GM18520 (cell line): ENCODE results near the gene MPZL1.
"Not testable (repeated sequence)": the region's sequence is repeated elsewhere in the genome, so short reads cannot be mapped to it uniquely, and the experiment has no call there.

ENCODE experiments used
- ATAC-seq: cut with Tn5 transposase; IDR thresholded peaks from one replicate; pipeline ENCODE4 v1.9.1; 2021; ENCODE audit not compliant: unreplicated experiment

MPZL1 gene

GRCh38 chr1:167718914-167719691 lies 2.7 kb upstream of the MPZL1 start:
- no peak for ATAC-seq

GRCh38 chr1:167719715-167720421 lies 1.9 kb upstream of the MPZL1 start:
- ATAC-seq: not testable (repeated sequence)

GRCh38 chr1:167720965-167721616 lies 691 bp upstream of the MPZL1 start:
- no peak for ATAC-seq

GRCh38 chr1:167722152-167722869 lies 529 bp downstream of the MPZL1 start:
- peak; percentile 11 for ATAC-seq

GRCh38 chr1:167722870-167723251 lies 1.1 kb downstream of the MPZL1 start:
- no peak for ATAC-seq

- ATAC-seq: no peak
Measured at GRCh38 chr1:167723707-167724323, 2.0 kb downstream of the MPZL1 start.

- no peak for ATAC-seq
Measured at GRCh38 chr1:167726008-167726407, 4.2 kb downstream of the MPZL1 start.

GRCh38 chr1:167728818-167729410 lies 7.1 kb downstream of the MPZL1 start:
- no peak for ATAC-seq

- no peak for ATAC-seq
Measured at GRCh38 chr1:167734227-167734626, 12.4 kb downstream of the MPZL1 start.

- ATAC-seq: no peak
Measured at GRCh38 chr1:167734841-167735240, 13.1 kb downstream of the MPZL1 start.

GRCh38 chr1:167737169-167737568 lies 15.4 kb downstream of the MPZL1 start:
- ATAC-seq: no peak

GRCh38 chr1:167738158-167738557 lies 16.4 kb downstream of the MPZL1 start:
- ATAC-seq: no peak

- no peak for ATAC-seq
Measured at GRCh38 chr1:167739752-167740151, 18.0 kb downstream of the MPZL1 start.

GRCh38 chr1:167741103-167741502 lies 19.3 kb downstream of the MPZL1 start:
- ATAC-seq: not testable (repeated sequence)

- ATAC-seq: not testable (repeated sequence)
Measured at GRCh38 chr1:167742392-167743057, 20.7 kb downstream of the MPZL1 start.

GRCh38 chr1:167744901-167745300 lies 23.1 kb downstream of the MPZL1 start:
- no peak for ATAC-seq

GRCh38 chr1:167746013-167746672 lies 24.4 kb downstream of the MPZL1 start:
- no peak for ATAC-seq

GRCh38 chr1:167746988-167747655 lies 25.3 kb downstream of the MPZL1 start:
- no peak for ATAC-seq

- no peak for ATAC-seq
Measured at GRCh38 chr1:167747988-167748387, 26.2 kb downstream of the MPZL1 start.
